ENCODE data around the gene ADO. TPM values are rescaled to one million over a fixed set of nuclear protein-coding genes. Genes with fewer than 3 reads are reported as not detected.

ADO gene
- total RNA-seq, 1 donor, result 22.0 TPM

GRCh38 chr10:62792261-62792660 lies 12.3 kb upstream of the ADO start:
- DNase-seq (ENCODE audit: low read depth), result no peak
- no peak overlapping the region for H3K4me3 ChIP-seq (ENCODE audit: low read depth, low read length)
- TF ChIP-seq CTCF (IDR thresholded peaks at IDR 0.05; ENCODE audit: insufficient read depth, low read length), result no peak

- no peak overlapping the region for H3K4me3 ChIP-seq (ENCODE audit: low read depth, low read length)
- peak; percentile 56 for DNase-seq (ENCODE audit: low read depth)
- TF ChIP-seq CTCF (IDR thresholded peaks at IDR 0.05; ENCODE audit: insufficient read depth, low read length), result no peak
These were observed 10.2 kb upstream of the ADO start for GRCh38 chr10:62794306-62794705.

GRCh38 chr10:62795100-62795499 lies 9.4 kb upstream of the ADO start:
- DNase-seq (ENCODE audit: low read depth), result peak; percentile 34
- no peak overlapping the region for H3K4me3 ChIP-seq (ENCODE audit: low read depth, low read length)
- TF ChIP-seq CTCF (IDR thresholded peaks at IDR 0.05; ENCODE audit: insufficient read depth, low read length), result no peak

GRCh38 chr10:62795762-62796161 lies 8.8 kb upstream of the ADO start:
- H3K4me3 ChIP-seq (ENCODE audit: low read depth, low read length), result no peak overlapping the region
- TF ChIP-seq CTCF (IDR thresholded peaks at IDR 0.05; ENCODE audit: insufficient read depth, low read length), result no peak
- no peak for DNase-seq (ENCODE audit: low read depth)

GRCh38 chr10:62796896-62797295 lies 7.6 kb upstream of the ADO start:
- no peak overlapping the region for H3K4me3 ChIP-seq (ENCODE audit: low read depth, low read length)
- no peak for DNase-seq (ENCODE audit: low read depth)
- TF ChIP-seq CTCF (IDR thresholded peaks at IDR 0.05; ENCODE audit: insufficient read depth, low read length), result no peak

GRCh38 chr10:62801871-62802270 lies 2.6 kb upstream of the ADO start:
- H3K4me3 ChIP-seq (ENCODE audit: low read depth, low read length), result no peak overlapping the region
- no peak for TF ChIP-seq CTCF (IDR thresholded peaks at IDR 0.05; ENCODE audit: insufficient read depth, low read length)
- no peak for DNase-seq (ENCODE audit: low read depth)

- DNase-seq (ENCODE audit: low read depth), result peak; percentile 35
- H3K4me3 ChIP-seq (ENCODE audit: low read depth, low read length), result peak overlapping the region; percentile 97
- no peak for TF ChIP-seq CTCF (IDR thresholded peaks at IDR 0.05; ENCODE audit: insufficient read depth, low read length)
These were observed 680 bp upstream of the ADO start for GRCh38 chr10:62803724-62804355.
